ENCODE results near the gene ADAMTSL1.

Gene ADAMTSL1

DNA sequence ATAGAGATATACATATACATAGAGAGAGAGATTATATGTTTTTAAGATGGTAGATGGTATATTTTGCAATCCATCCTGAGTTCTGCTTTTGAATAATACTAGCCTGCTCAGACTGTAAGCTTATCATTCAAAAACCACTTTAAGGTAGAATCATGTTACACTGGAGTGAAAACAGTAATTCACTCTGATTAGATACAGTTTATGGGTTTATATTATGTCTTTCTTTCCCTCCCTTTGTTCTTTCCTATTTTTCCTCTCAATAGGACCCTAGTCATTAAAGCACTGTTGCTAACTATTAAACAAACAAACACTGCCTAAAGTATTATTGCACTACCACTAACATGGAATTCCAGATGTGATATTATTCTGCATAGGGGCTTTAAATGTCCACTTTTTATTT lies 202.0 kb downstream of the ADAMTSL1 start:
- TF ChIP-seq, protein P1, sequence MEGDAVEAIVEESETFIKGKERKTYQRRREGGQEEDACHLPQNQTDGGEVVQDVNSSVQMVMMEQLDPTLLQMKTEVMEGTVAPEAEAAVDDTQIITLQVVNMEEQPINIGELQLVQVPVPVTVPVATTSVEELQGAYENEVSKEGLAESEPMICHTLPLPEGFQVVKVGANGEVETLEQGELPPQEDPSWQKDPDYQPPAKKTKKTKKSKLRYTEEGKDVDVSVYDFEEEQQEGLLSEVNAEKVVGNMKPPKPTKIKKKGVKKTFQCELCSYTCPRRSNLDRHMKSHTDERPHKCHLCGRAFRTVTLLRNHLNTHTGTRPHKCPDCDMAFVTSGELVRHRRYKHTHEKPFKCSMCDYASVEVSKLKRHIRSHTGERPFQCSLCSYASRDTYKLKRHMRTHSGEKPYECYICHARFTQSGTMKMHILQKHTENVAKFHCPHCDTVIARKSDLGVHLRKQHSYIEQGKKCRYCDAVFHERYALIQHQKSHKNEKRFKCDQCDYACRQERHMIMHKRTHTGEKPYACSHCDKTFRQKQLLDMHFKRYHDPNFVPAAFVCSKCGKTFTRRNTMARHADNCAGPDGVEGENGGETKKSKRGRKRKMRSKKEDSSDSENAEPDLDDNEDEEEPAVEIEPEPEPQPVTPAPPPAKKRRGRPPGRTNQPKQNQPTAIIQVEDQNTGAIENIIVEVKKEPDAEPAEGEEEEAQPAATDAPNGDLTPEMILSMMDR (IDR thresholded peaks at IDR 0.05; ENCODE audit: extremely low read depth, insufficient read depth, missing control alignments) = no peak
- DNase-seq (ENCODE audit: low spot score) = no peak
- in situ Hi-C loops (cut with MboI; ENCODE audit: low pct_unique_long_range_greater_than_20kb, low sequenced_read_pairs, unreplicated experiment) = no loop called here

DNA sequence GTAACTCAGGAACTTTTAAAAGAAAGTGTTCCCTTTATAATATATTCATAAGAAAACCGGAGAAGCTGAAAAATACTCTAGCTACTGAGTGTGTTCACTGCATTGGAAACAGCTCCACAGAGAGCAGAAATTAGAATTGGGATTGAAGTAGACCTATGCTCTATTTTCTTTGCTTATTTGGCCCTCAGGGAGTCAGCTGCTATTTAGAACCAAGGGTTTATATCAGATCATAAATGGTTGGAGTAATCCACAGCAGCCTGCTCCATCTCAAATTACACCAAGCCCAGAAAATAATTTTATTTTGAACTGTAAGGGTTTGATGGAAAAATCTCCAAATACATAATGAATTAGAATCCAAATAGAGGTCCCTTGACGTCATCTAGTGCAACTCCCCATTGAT lies 202.6 kb downstream of the ADAMTSL1 start:
- TF ChIP-seq, protein P1 (IDR thresholded peaks at IDR 0.05; ENCODE audit: extremely low read depth, insufficient read depth, missing control alignments) = no peak
- no peak for DNase-seq (ENCODE audit: low spot score)
- in situ Hi-C loops (cut with MboI; ENCODE audit: low pct_unique_long_range_greater_than_20kb, low sequenced_read_pairs, unreplicated experiment) = no loop called here

DNA sequence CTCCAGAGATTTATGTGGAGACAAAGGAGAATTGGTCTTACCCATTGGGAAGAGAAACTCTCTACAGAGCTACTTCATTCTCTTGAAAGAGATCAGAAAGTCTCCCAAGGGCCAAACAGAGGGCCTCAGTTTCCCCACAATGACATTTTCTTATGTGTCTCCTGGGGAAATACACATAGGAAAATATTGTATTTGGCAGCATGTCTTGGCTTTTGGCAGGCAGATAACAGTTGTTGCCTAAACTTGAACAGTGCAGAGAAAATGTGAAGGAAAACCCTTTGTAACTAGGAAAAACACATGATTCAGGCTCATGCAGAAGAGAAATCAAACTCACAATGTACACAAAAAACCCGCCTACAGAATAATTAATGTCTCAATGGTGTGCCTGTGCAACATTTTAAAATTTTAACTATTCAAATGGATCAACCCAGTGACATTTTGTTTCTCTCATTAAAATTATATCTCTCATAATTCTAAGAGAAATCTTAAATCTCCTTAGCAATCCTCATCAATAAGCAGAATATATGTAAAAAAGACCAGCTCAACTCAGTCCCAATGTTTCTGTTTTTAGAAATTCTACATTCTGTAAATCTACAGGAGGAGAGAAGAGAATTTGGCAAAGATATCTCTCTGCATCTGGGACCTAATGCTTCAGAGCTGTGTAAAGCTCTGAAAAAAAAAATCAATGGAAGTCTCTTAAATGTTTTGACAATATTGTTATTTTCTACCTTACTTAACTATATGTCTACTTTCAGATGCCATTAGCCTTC lies 205.1 kb downstream of the ADAMTSL1 start:
- DNase-seq (ENCODE audit: low spot score) = no peak
- in situ Hi-C loops (cut with MboI; ENCODE audit: low pct_unique_long_range_greater_than_20kb, low sequenced_read_pairs, unreplicated experiment) = no loop called here
- TF ChIP-seq, protein P1 (IDR thresholded peaks at IDR 0.05; ENCODE audit: extremely low read depth, insufficient read depth, missing control alignments) = no peak

DNA sequence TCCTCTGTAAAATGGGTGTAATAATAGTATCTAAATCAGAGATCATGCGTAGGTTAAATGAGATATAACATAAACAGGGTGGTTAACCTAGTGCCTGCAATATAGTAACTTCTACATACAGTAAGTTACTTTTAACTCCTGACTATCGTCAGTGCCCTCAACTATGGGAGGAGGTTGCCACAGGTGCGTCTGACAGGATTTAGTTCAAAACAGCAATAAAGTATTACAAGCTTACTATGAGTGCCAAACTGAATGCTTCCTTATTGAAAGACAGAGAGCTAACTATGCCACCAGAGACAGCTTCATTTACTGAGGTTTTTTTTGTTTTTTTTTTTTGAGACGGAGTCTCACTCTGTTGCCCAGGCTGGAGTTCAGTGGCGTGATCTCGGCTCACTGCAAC lies 209.0 kb downstream of the ADAMTSL1 start:
- TF ChIP-seq, protein P1 (IDR thresholded peaks at IDR 0.05; ENCODE audit: extremely low read depth, insufficient read depth, missing control alignments) = no peak
- in situ Hi-C loops (cut with MboI; ENCODE audit: low pct_unique_long_range_greater_than_20kb, low sequenced_read_pairs, unreplicated experiment) = no loop called here
- DNase-seq (ENCODE audit: low spot score) = no peak

DNA sequence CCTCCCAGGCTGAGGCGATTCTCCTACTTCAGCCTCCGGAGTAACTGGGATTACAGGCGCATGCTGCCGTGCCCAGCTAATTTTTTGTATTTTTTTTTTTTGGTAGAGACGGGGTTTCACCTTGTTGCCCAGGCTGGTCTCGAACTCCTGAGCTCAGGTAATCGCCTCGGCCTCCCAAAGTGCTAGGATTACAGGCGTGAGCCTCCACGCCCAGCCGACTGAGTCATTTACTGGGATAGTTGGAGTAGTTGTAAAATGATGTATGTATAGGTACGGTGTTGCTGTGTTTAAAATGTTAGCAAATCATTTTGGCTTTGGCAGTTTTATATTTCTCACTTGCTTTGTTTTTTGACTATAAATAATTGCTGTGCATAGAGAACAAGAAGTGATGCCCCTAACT lies 209.4 kb downstream of the ADAMTSL1 start:
- TF ChIP-seq, protein P1 (IDR thresholded peaks at IDR 0.05; ENCODE audit: extremely low read depth, insufficient read depth, missing control alignments) = no peak

DNA sequence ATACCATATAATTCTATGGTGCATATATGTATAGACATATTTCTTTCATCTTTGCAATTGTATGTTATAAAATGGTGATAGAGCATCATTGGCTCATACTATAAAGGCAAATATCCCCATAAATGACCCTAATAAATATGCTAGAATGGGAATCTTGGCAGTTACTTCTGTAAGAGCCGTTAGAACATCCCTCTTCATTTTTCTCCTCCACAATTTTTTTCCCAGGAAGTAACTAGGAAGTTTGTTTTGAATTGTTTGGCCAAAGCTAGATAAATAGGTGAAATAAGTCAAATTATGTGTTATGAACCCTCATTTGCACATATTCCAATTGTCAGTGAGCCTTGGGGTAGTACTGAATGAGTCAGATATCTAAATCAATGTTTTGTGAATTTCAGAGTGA lies 209.9 kb downstream of the ADAMTSL1 start:
- in situ Hi-C loops (cut with MboI; ENCODE audit: low pct_unique_long_range_greater_than_20kb, low sequenced_read_pairs, unreplicated experiment) = no loop called here
- TF ChIP-seq, protein P1 (IDR thresholded peaks at IDR 0.05; ENCODE audit: extremely low read depth, insufficient read depth, missing control alignments) = no peak
- DNase-seq (ENCODE audit: low spot score) = no peak

More for the DNA sequence above, 209.4 kb downstream of the ADAMTSL1 start:
- no peak for DNase-seq (ENCODE audit: low spot score)
- in situ Hi-C loops (cut with MboI; ENCODE audit: low pct_unique_long_range_greater_than_20kb, low sequenced_read_pairs, unreplicated experiment) = no loop called here
